HG02970 (cell line): Measurements from ENCODE around the gene CERS1.
A peak's percentile ranks its signal among the peaks of the same experiment; 100 is the strongest.

ENCODE experiments used
- ATAC-seq: cut with Tn5 transposase; IDR thresholded peaks from one replicate; pipeline ENCODE4 v1.9.1; 2021; ENCODE audit warnings: mild to moderate bottlenecking, moderate library complexity, moderate number of reproducible peaks; ENCODE audit not compliant: unreplicated experiment, low FRiP score

The CERS1 gene

DNA sequence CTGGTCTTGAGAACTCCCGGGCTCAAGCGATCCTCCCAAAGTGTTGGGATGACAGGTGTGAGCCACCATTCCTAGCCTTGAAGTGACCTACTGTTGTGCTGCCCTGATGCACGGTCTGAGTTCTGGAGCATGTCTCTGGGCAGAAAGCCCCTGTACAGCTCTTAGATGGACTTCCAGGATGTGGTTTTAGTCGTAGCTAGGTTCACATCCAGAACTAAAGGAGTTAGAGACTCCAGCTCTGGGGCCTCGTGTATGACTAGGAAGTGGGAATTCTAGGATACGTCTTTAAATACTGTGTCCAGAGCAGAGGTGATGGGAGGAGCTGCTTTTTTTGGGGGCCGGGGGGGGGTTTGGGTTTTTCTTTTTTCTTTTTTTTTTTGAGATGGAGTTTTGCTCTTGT, 52.0 kb downstream of the CERS1 start:
- ATAC-seq = no peak

DNA sequence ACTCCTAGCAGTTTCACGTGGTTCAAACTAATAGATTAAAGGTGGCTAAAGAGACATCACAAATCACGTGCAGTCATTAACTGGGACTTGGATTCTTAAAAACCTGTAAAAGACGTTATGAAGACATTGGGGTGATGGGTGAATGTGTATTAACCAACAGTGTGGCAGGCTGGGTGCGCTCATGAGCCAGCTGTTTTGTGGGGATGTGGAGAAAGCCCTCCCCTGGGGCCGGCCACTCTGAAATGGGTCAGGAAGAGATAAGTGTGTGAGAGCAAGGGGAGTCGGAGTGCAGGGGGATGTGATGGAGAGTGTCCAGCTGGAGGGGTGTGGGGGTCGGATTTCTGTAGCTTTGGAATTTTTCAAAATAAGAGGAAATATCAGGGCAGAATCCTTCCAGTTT, 53.8 kb downstream of the CERS1 start:
- ATAC-seq = no peak

DNA sequence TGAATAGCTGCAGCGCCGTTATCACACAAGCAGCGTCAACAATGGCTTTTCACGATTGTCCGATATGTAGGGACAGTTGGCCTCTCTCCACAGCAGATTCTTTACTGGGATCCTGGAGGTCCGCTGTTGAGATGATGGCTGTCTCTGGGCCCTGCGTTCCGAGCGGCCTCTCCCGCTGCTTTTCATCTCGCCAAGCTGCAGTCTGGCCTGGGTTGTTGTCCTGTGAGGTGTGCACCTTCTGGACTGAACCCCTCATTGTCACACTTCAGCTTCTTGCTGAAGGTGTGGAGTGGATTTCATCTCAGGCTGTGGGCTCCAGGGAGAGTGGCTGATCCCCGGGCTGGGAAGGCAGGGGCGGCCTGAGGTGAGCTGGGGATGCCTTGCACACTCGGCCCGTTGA, 54.6 kb downstream of the CERS1 start:
- no peak for ATAC-seq

DNA sequence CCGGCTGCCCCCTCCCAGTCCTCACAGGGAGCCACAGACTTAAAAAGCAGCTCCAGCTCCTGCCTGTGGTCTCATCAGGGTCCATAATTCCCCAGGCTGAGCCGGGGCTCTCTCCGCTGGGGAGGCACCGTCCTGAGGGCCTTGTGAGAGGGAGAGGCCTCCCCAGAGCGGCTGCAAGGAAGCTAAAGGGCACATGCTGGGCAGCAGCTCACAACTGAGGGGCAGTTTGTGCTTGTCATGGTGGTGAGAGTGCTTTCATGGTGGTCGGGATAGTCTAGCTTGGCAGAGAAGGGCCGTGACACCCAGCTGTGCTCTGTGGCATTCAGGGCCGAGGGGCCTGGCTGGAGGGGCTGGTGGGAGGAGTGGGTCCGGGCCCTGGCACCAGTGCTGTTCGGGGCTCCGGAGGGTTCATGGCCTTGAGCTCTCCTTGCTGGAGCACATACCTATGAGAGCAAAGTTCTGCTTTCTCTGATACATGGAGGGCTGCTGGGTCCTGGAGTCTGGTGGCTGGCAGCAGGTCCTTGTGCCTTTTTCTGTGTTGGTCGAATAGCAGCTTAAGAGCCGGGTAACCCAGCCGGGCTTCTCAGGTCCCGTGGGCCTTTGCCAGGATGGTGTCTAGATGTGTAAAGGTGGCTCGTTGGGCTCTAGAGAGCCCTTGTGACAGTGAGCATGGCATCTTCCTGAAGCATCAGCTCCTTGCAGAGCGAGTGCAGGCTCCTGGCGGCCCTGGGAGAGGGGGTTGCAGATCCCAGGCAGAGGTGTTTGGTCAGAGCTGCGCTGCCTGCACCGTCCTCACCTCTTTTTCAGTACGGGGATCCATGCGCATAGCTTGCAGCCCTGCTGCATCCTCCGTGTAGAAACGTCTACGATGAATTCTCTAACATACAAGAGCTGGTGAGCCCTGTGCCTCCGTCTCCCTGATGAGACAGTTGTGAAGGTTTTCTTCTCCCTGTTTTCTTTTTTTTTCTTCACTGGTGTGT, 55.4 kb downstream of the CERS1 start:
- no peak for ATAC-seq

DNA sequence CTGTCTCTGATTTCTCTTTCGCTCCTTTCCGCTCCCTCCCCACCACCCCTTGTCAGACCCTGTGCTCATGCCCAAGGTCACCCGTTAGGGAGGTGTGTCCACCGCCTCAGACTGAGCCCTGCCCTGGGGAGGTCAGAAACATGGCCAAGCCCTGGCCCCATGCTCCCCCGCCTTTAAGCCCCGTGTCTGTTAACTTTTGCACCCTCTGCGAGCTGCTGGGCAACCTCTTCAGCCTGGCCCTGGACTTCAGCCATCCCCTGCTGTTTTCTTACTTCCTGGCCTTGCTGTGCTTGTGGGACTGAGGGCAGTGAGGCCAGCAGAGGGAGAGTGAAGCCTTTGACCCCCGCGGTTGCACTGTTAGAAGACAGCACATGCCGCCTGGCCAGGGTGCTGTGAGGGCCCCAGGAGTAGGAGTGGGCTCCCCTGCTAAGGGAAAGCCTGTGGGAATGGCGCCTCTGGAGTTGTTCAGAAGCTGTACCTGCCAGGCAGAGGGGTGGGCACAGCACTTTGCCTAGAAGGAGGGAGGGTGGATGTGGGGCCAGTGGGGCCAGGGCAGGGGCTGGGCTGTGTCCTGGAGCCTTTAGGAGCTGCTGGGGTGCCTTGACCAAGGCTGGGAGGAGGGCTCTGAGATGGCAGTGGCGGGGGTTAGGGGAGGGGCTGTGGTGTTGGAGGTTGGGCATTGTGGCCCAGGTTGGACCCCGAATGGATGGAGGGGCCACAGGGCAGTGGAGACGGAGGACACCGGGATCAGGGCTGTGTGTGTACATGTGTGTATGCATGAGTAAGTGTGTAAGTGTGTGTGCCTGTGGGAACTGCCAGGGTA, 56.3 kb downstream of the CERS1 start:
- no peak for ATAC-seq

DNA sequence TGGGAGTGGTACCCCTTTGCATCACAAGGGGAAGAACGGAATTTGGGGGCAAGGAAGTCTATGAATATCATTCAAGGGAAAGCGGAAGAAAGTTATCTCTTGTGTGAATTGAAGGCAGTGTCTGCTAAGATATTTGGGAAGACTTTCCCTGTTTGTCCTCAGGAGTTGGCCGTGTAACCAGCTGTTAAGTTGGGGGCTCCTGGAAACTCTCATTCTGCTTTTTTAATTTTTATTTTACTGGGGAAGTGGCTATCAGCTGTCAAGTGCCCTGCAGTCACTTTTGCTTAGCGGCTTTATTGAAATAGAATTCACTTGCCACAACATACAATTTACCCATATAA, 61.3 kb downstream of the CERS1 start:
- no peak for ATAC-seq

DNA sequence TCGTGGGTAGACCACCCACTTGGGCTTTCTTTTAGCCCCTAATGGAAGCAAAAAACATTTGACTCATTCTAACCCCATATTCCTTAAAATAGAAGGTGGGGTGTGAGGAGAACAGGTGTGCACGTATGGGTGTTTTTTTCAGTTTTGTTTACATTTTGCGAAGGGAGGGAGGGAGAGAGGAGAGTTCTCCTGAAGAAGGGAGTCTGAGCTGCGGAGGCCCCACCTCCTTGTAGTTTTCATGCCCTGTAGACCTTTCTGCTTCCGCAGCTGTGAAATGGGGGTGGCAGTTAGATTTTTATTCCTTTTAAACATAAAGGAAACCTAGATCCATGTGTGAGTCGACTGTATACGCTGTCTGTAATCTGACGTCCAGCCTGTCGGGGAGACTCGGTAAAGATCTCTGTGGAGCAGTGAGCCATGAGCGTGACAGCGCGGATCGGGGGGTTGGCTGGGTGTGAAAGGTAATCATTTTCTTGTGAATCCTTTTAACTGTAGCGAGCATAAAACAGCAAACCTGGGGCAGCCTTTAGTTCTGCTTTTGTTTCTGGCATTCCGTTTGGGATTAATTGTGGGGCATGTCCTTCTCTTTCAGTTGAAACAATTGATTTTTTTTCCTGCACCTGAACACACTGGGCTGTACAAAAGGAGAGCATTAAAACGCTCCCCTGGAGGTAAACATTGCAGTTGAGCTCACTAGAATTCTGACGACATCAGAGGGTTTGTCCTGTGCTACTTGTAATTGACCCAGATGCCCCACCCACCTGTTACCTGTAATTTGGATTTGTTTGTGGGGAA, 61.9 kb downstream of the CERS1 start:
- no peak for ATAC-seq

DNA sequence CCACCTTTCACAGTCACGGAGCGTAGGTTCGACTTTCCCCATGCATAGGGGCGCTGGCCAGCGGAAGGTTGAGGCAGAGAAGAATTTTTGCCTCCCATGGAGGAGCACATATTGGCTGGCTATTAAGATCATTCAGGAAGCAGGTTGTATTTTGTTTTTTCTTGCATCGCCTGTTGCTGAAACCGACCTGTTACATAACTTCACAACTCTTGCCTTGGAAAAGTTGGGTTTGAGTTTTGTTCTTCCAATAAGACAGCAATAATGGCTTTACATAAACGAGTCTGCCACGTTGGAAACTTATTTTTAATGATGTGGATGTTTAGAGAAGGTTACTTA, 62.8 kb downstream of the CERS1 start:
- ATAC-seq = no peak

DNA sequence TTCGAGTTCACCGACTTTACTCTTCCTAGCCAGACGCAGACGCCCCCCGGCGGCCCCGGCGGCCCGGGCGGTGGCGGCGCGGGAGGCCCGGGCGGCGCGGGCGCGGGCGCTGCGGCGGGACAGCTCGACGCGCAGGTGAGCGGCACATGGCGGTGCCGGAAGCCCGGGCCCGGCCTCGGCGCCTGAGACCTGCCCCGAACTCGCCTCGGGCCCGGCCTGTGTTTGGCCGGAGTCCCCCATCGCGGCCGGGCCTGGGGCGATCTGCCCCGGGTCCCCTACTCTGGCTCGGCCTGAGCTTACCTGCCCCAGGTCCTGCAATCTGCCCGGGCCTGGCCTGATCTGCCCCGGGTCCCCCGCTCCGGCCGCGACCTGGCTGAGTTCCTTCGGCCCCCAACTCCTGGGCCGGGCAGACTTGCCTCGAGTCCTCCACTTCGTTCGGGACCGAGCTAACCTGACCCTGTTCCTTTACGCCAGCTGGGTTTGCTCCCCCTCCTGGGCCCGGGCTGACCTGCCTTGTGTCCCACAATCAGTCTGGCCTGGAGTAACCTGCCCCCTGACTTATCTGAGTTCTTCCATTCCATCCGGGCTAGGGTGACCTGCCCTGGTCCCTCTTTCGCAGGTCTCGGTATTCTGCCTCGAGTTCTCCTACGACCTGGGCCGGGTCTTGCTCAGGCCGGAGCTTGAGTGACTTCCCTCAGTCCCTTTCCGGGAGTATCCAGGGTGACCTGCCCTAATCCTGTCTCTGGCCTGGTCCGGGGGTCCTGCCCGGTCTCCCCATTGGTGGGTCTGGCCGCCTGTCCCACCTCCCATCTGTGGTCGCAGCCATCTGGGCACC, 63.4 kb downstream of the CERS1 start:
- peak; percentile 32 for ATAC-seq

DNA sequence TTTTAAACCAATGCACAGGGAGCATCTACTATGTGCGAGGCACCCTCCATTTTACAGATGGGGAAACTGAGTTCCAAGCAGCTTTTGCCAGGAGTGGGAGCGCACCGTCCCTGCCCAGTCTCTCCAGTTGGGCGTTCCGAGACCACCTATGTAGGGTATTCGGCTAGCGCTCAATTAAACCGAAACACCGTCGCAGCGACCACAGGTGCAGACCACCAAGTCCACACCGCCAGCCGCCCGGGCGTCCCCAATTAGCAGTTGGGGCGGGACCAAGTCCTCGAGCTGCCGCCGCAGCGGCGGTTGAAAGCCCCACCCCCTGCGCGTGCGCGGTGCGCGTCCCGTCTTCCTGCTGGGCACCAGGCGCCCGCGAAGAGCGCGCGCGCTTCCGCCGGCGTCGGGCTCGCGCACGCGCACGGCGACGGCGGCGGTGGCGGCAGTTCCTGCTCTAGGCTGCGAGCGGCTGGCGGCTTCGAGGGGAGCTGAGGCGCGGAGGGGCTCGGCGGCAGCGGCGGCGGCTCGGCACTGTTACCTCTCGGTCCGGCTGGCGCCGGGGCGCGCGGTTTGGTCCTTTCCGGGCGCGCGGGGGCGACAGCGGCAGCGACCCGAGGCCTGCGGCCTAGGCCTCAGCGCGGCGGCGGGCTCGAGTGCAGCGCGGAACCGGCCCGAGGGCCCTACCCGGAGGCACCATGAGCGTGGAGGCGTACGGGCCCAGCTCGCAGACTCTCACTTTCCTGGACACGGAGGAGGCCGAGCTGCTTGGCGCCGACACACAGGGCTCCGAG, 64.2 kb downstream of the CERS1 start, which contains the start of gene UPF1:
Gene UPF1 (plus strand): TSS at position 436 of the 782 bp plus-strand sequence. CDS start 251 bp downstream, at position 687.
- peak; percentile 63 for ATAC-seq

DNA sequence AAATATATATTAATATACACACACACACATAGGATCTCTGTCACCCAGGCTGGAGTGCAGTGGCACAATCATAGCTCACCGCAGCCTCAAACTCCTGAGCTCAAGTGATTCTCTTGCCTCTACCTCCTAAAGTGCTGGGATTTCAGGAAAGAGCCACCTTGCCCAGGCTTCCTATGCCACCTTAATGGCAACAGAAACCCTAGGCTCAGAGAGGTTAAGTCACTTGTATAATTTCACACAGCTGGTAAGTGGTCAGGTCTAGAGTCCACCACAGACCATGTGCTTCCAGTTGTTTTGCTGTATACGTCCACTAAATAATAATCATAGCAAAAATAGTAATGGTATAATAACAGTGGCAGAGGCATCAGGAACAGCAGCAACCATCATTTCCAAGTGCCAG, 65.5 kb downstream of the CERS1 start:
- ATAC-seq = no peak

DNA sequence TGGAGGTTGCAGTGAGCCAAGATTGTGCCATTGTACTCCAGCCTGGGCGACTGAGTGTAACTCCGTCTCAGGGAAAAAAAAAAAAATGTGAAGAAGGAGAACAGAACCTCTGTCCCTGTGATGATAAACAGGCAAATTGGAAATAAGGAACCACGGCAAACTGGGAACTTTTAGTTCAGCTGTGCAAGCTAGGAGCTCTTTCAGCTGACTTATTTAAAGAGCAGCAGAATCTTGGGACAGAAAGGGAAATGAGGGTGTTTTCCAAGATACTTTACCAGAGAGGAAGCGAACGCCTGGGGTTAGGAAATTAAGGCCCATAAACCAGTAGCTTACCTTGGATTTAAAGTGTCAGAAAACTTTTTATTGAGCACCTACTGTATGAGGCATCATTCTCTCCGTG, 67.2 kb downstream of the CERS1 start:
- no peak for ATAC-seq
